Measurements from ENCODE around the gene OVCH2.
"Not testable (repeated sequence)": the region's sequence is repeated elsewhere in the genome, so short reads cannot be mapped to it uniquely, and the experiment has no call there.

The OVCH2 gene

GRCh38 chr11:7671347-7672215, 34.7 kb downstream of the OVCH2 start:
- no peak for DNase-seq

- peak in 2 of 4 experiments; percentile 32 to 34 for DNase-seq
Measured at GRCh38 chr11:7670641-7671040, 35.6 kb downstream of the OVCH2 start.

- DNase-seq = no peak
Measured at GRCh38 chr11:7668911-7669310, 37.4 kb downstream of the OVCH2 start.

GRCh38 chr11:7668464-7668863, 37.8 kb downstream of the OVCH2 start:
- no peak for DNase-seq

GRCh38 chr11:7667460-7667859, 38.8 kb downstream of the OVCH2 start:
- no peak for DNase-seq

GRCh38 chr11:7666292-7666866, 39.9 kb downstream of the OVCH2 start:
- DNase-seq = no peak

- peak; percentile 67 to 87 (median 73) for DNase-seq
Measured at GRCh38 chr11:7665473-7666291, 40.6 kb downstream of the OVCH2 start.

GRCh38 chr11:7664867-7665266, 41.4 kb downstream of the OVCH2 start:
- DNase-seq = no peak

- DNase-seq = not testable (repeated sequence)
Measured at GRCh38 chr11:7663531-7663930, 42.7 kb downstream of the OVCH2 start.

- DNase-seq = peak; percentile 38 to 69 (median 64)
Measured at GRCh38 chr11:7657306-7658025, 48.8 kb downstream of the OVCH2 start.

- DNase-seq = no peak
Measured at GRCh38 chr11:7656704-7657103, 49.6 kb downstream of the OVCH2 start.

- no peak for DNase-seq
Measured at GRCh38 chr11:7655253-7656217, 50.7 kb downstream of the OVCH2 start.

- DNase-seq = no peak
Measured at GRCh38 chr11:7654195-7654705, 52.0 kb downstream of the OVCH2 start.

GRCh38 chr11:7651700-7652099, 54.6 kb downstream of the OVCH2 start:
- peak in 1 of 4 experiments; percentile 34 for DNase-seq

GRCh38 chr11:7651140-7651551, 55.1 kb downstream of the OVCH2 start:
- peak; percentile 60 to 70 (median 69) for DNase-seq

GRCh38 chr11:7648264-7648663, 58.0 kb downstream of the OVCH2 start:
- no peak for DNase-seq

- DNase-seq = no peak
Measured at GRCh38 chr11:7646866-7647265, 59.4 kb downstream of the OVCH2 start.

GRCh38 chr11:7645206-7645605, 61.1 kb downstream of the OVCH2 start:
- DNase-seq = no peak

GRCh38 chr11:7643314-7643713, 63.0 kb downstream of the OVCH2 start:
- DNase-seq = no peak

- DNase-seq = no peak
Measured at GRCh38 chr11:7642747-7643146, 63.5 kb downstream of the OVCH2 start.

- DNase-seq = no peak
Measured at GRCh38 chr11:7640816-7641215, 65.5 kb downstream of the OVCH2 start.

All from suppressor macrophage (primary cell).